IPS-NIHi7 (cell line): Measurements from ENCODE around the gene CCDC27.
A peak's percentile ranks its signal among the peaks of the same experiment; 100 is the strongest.
"Not testable (repeated sequence)": the region's sequence is repeated elsewhere in the genome, so short reads cannot be mapped to it uniquely, and the experiment has no call there.

Source experiments
- DNase-seq: peaks from one replicate; pipeline ENCODE4 v3.0.0; 2012; ENCODE audit warnings: mixed read lengths; ENCODE audit errors: extremely low spot score

Gene CCDC27

GRCh38 chr1:3735688-3736087 lies 16.6 kb upstream of the CCDC27 start:
- DNase-seq: no peak

- DNase-seq: no peak
Measured at GRCh38 chr1:3736131-3736561, 16.1 kb upstream of the CCDC27 start.

- DNase-seq: no peak
Measured at GRCh38 chr1:3736708-3737107, 15.5 kb upstream of the CCDC27 start.

GRCh38 chr1:3738943-3739342 lies 13.3 kb upstream of the CCDC27 start:
- no peak for DNase-seq

GRCh38 chr1:3740042-3740441 lies 12.2 kb upstream of the CCDC27 start:
- no peak for DNase-seq

- DNase-seq: no peak
Measured at GRCh38 chr1:3740752-3741151, 11.5 kb upstream of the CCDC27 start.

- DNase-seq: no peak
Measured at GRCh38 chr1:3741566-3742438, 10.4 kb upstream of the CCDC27 start.

- no peak for DNase-seq
Measured at GRCh38 chr1:3742439-3743298, 9.6 kb upstream of the CCDC27 start.

- DNase-seq: no peak
Measured at GRCh38 chr1:3743421-3743820, 8.8 kb upstream of the CCDC27 start.

DNA sequence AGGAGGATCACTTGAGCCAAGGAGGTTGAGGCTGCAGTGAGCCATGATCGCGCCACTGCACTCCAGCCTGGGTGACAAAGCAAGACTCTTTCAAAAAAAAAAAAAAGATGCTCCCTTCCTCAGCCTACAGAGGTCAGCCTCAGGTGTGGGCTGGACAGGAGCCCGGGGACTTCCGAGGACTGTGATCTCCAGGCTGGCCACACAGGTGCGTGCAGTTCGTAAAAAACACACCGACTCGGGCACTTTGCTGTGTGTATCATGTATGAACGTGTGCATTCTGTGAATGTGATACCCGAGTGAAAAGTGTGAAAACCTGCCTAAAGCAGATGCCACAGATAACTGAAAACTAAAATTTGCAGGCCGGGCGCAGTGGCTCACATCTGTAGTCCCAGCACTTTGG lies 8.4 kb upstream of the CCDC27 start:
- no peak for DNase-seq

GRCh38 chr1:3744646-3745045 lies 7.6 kb upstream of the CCDC27 start:
- DNase-seq: no peak

GRCh38 chr1:3745071-3745470 lies 7.2 kb upstream of the CCDC27 start:
- DNase-seq: no peak

- no peak for DNase-seq
Measured at GRCh38 chr1:3745590-3746381, 6.5 kb upstream of the CCDC27 start.

GRCh38 chr1:3746389-3746829 lies 5.8 kb upstream of the CCDC27 start:
- DNase-seq: no peak

- DNase-seq: peak; percentile 100
Measured at GRCh38 chr1:3746830-3747521, 5.3 kb upstream of the CCDC27 start.

DNA sequence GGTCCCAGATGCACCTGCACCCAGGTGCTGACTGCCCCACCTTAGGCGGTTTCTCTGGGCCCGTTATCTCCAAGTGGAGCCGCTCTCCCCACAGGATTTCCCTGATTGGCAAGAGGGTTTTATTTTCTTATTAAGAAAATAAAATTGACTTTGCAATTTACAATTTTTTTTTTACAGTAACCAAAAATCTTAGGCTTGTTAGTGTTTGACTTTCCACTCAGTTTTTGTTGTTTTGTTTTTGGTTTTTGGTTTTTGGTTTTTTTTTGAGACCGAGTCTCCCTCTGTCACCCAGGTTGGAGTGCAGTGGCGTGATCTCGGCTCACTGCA lies 4.8 kb upstream of the CCDC27 start:
- DNase-seq: no peak

GRCh38 chr1:3747903-3748302 lies 4.3 kb upstream of the CCDC27 start:
- no peak for DNase-seq

DNA sequence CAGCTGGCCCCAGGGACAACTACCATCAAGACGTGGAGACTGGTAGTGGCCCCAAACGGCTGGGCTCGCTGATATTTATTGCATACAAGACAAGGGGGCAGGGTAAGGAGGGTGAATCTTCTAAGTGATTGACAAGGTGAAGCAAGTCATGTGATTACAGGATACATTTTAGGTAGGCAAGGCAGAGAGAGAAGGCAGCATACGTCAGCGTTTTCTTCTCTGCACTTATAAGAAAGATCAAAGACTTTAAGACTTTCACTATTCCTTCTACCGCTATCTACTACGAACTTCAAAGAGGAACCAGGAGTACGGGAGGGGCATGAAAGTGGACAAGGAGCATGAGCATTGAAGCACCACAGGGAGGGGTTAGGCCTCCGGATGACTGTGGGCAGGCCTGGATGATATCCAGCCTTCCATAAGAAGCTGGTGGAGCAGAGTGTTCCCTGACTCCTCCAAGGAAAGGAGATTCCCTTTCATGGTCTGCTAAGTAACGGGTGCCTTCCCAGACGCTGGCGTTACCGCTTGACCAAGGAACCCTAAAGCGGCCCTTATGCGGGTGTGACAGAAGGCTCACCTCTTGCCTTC lies 3.8 kb upstream of the CCDC27 start:
- DNase-seq: not testable (repeated sequence)

GRCh38 chr1:3749512-3749911 lies 2.7 kb upstream of the CCDC27 start:
- DNase-seq: no peak

DNA sequence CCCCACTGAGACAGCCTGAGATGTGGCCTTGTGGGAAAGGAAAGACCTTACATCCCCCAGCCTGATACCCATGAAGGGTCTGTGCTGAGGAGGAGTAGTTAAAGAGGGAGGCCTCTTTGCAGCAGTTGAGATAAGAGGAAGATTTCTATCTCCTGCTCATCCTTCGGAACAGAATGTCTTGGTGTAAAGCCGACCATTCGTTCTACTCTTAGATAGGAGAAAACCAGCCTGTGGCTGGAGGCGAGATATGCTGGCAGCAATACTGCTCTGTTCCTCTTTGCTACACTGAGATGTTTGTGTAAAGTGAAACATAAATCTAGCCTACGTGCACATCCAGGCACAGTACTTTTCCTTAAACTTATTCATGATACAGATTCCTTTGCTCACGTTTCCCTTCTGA lies 1.5 kb upstream of the CCDC27 start:
- DNase-seq: no peak
